ENCODE measurements around the gene UPK2.

Gene UPK2

GRCh38 chr11:118921121-118921928 lies 34.8 kb upstream of the UPK2 start:
- Histone ChIP-seq H3K4me1 (ENCODE audit: control insufficient read depth, low read length) (peaks cover 61% of the 10 kb centered on the region), H3K9me2 (replicated peaks; ENCODE audit: control insufficient read depth, low read length) (no peaks in the 10 kb centered on the region), H3K4me3 (ENCODE audit: low read length) (no peak overlapping the region), H4K20me1 (ENCODE audit: control insufficient read depth, insufficient read depth, low read depth, low read length) (no peaks in the 10 kb centered on the region), H3K27ac (ENCODE audit: low read depth, low read length) (no peak overlapping the region), H3K9me3 (ENCODE audit: control insufficient read depth, insufficient read depth, low read length) (no peaks in the 10 kb centered on the region), H3F3A (ENCODE audit: control insufficient read depth, insufficient read depth) (peaks cover 10% of the 10 kb centered on the region), H3K27me3 (ENCODE audit: control insufficient read depth, low read length) (no peaks in the 10 kb centered on the region), H3K79me2 (ENCODE audit: control insufficient read depth, low read length) (peaks cover 80% of the 10 kb centered on the region), H3K4me2 (ENCODE audit: low read length) (no peak overlapping the region), H3K36me3 (ENCODE audit: control insufficient read depth, low read length) (no peaks in the 10 kb centered on the region)
- no peak for TF ChIP-seq EZH2phosphoT487 (IDR thresholded peaks at IDR 0.05; ENCODE audit: borderline replicate concordance, low read length)
- TF ChIP-seq CTCF (IDR thresholded peaks at IDR 0.05; ENCODE audit: low read depth, low read length, poor library complexity, severe bottlenecking) = no peak

- Histone ChIP-seq H3K27me3 (ENCODE audit: control insufficient read depth, low read length) (no peaks in the 10 kb centered on the region), H3F3A (ENCODE audit: control insufficient read depth, insufficient read depth) (peaks cover 11% of the 10 kb centered on the region), H3K9me2 (replicated peaks; ENCODE audit: control insufficient read depth, low read length) (no peaks in the 10 kb centered on the region), H3K4me2 (ENCODE audit: low read length) (no peak overlapping the region), H3K4me1 (ENCODE audit: control insufficient read depth, low read length) (peaks cover 63% of the 10 kb centered on the region), H3K36me3 (ENCODE audit: control insufficient read depth, low read length) (no peaks in the 10 kb centered on the region), H4K20me1 (ENCODE audit: control insufficient read depth, insufficient read depth, low read depth, low read length) (no peaks in the 10 kb centered on the region), H3K9me3 (ENCODE audit: control insufficient read depth, insufficient read depth, low read length) (no peaks in the 10 kb centered on the region), H3K27ac (ENCODE audit: low read depth, low read length) (no peak overlapping the region), H3K79me2 (ENCODE audit: control insufficient read depth, low read length) (peaks cover 72% of the 10 kb centered on the region), H3K4me3 (ENCODE audit: low read length) (no peak overlapping the region)
- TF ChIP-seq EZH2phosphoT487 (IDR thresholded peaks at IDR 0.05; ENCODE audit: borderline replicate concordance, low read length) (no peak), CTCF (IDR thresholded peaks at IDR 0.05; ENCODE audit: low read depth, low read length, poor library complexity, severe bottlenecking) (no peak)
Observed at GRCh38 chr11:118921929-118922744, 34.0 kb upstream of the UPK2 start.

- Histone ChIP-seq H3K4me3 (ENCODE audit: low read length) (peak overlapping the region; percentile 86), H4K20me1 (ENCODE audit: control insufficient read depth, insufficient read depth, low read depth, low read length) (no peaks in the 10 kb centered on the region), H3K9me3 (ENCODE audit: control insufficient read depth, insufficient read depth, low read length) (no peaks in the 10 kb centered on the region), H3K36me3 (ENCODE audit: control insufficient read depth, low read length) (no peaks in the 10 kb centered on the region), H3K9me2 (replicated peaks; ENCODE audit: control insufficient read depth, low read length) (no peaks in the 10 kb centered on the region), H3K4me2 (ENCODE audit: low read length) (peak overlapping the region; percentile 89), H3K4me1 (ENCODE audit: control insufficient read depth, low read length) (peaks cover 64% of the 10 kb centered on the region), H3K27ac (ENCODE audit: low read depth, low read length) (no peak overlapping the region; the same call in 1 of the 2 replicates), H3K79me2 (ENCODE audit: control insufficient read depth, low read length) (peaks cover 63% of the 10 kb centered on the region), H3F3A (ENCODE audit: control insufficient read depth, insufficient read depth) (peaks cover 16% of the 10 kb centered on the region), H3K27me3 (ENCODE audit: control insufficient read depth, low read length) (no peaks in the 10 kb centered on the region)
- no peak for TF ChIP-seq CTCF (IDR thresholded peaks at IDR 0.05; ENCODE audit: low read depth, low read length, poor library complexity, severe bottlenecking)
- no peak for TF ChIP-seq EZH2phosphoT487 (IDR thresholded peaks at IDR 0.05; ENCODE audit: borderline replicate concordance, low read length)
Observed at GRCh38 chr11:118922745-118923627, 33.1 kb upstream of the UPK2 start.

All from DOHH2 (cell line).